HepG2 (cell line): ENCODE data around the gene FBXL4. TPM values are rescaled to one million over a fixed set of nuclear protein-coding genes. Genes with fewer than 3 reads are reported as not detected.

ENCODE experiments used
- CHD4 ChIP-seq: fragments of 200-600 bp; sonication (generic); IDR thresholded peaks from 2 replicates; pipeline ENCODE4 v1.7.0; 2017; ENCODE audit warnings: mild to moderate bottlenecking, low read length, borderline replicate concordance
- HNRNPUL1 ChIP-seq: fragments of 200-400 bp; formaldehyde crosslinking; IDR thresholded peaks from 2 replicates; pipeline ENCODE4 v1.6.1; 2017; ENCODE audit warnings: low read depth, mild to moderate bottlenecking, low read length, moderate library complexity
- NAIF1 ChIP-seq: sonication (generic); formaldehyde crosslinking; IDR thresholded peaks from 2 replicates; pipeline ENCODE4 v1.5.0; 2020; ENCODE audit warnings: mild to moderate bottlenecking, missing genetic modification reagents, borderline replicate concordance
- POGZ ChIP-seq: sonication (generic); formaldehyde crosslinking; IDR thresholded peaks from 2 replicates; pipeline ENCODE4 v1.4.0; 2020; ENCODE audit warnings: mild to moderate bottlenecking, missing genetic modification reagents
- POLR2A ChIP-seq, 2 experiments: IDR thresholded peaks; 2 replicates each; pipeline ENCODE4 v1.6.1; 2011; ENCODE audit warnings: low read depth in 2 of 2, low read length in 2 of 2, mild to moderate bottlenecking in 1 of 2, moderate library complexity in 1 of 2; ENCODE audit not compliant: insufficient read depth in 1 of 2
- SPEN ChIP-seq: sonication (generic); formaldehyde crosslinking; IDR thresholded peaks from 2 replicates; pipeline ENCODE4 v1.5.1; 2020; ENCODE audit warnings: low read depth, mild to moderate bottlenecking, missing genetic modification reagents
- SYNCRIP ChIP-seq: fragments of 200-400 bp; formaldehyde crosslinking; IDR thresholded peaks from 2 replicates; pipeline ENCODE4 v1.6.1; 2018; ENCODE audit warnings: mild to moderate bottlenecking, low read depth, low read length; ENCODE audit not compliant: insufficient read depth
- polyA plus RNA-seq, 8 experiments: library from polyadenylated mRNA; depleted of rRNA in 3 of 8; stranded (reverse) in 7 of 8; unstranded in 1 of 8; fragments of >200 nt; fragmentation: Illumina TruSeq in 4 of 8; extraction: Trizol in 4 of 8; gene quantifications; 2 replicates each; pipeline versions ENCODE4 v1.2.1 to v1.2.3, GENCODE V29; 2011 to 2016; ENCODE audit warnings: low read depth in 4 of 8, missing spikeins in 1 of 8, mixed read lengths in 1 of 8; ENCODE audit not compliant: insufficient read depth in 1 of 8
- total RNA-seq, 5 experiments: library from RNA; depleted of rRNA; stranded (reverse); fragments of >200 nt; fragmentation: Illumina TruSeq; extraction: Trizol; gene quantifications; 2 replicates each; pipeline ENCODE4 v1.2.3, GENCODE V29; 2016; ENCODE audit warnings: low read depth in 1 of 5
- TF ChIP-seq, protein P1 (sequence below): sonication (generic); formaldehyde crosslinking; IDR thresholded peaks from 2 replicates; pipeline ENCODE4 v1.4.0; 2020; ENCODE audit warnings: mild to moderate bottlenecking, missing genetic modification reagents
- TF ChIP-seq, protein P2 (sequence below): sonication (generic); formaldehyde crosslinking; conservative IDR thresholded peaks from 2 replicates; pipeline ENCODE4 v1.4.0; 2020; ENCODE audit warnings: mild to moderate bottlenecking, missing genetic modification reagents, moderate library complexity
- TF ChIP-seq, protein P3 (sequence below): sonication (generic); formaldehyde crosslinking; IDR thresholded peaks from 2 replicates; pipeline ENCODE4 v1.5.0; 2020; ENCODE audit warnings: mild to moderate bottlenecking, missing genetic modification reagents
- TF ChIP-seq, protein P4 (sequence below): sonication (generic); formaldehyde crosslinking; conservative IDR thresholded peaks from 2 replicates; pipeline ENCODE4 v1.4.0; 2020; ENCODE audit warnings: missing genetic modification reagents
- TF ChIP-seq, protein P5 (sequence below): sonication (generic); formaldehyde crosslinking; IDR thresholded peaks from 2 replicates; pipeline ENCODE4 v1.8.1; 2023; ENCODE audit warnings: missing genetic modification reagents, inconsistent platforms, borderline replicate concordance

Gene FBXL4
- total and polyA plus RNA-seq, 2 of the 13 experiments (the other 11 are each of a cell fraction or from before 2014, with no cell fraction given) = 13.2 to 17.6 TPM

DNA sequence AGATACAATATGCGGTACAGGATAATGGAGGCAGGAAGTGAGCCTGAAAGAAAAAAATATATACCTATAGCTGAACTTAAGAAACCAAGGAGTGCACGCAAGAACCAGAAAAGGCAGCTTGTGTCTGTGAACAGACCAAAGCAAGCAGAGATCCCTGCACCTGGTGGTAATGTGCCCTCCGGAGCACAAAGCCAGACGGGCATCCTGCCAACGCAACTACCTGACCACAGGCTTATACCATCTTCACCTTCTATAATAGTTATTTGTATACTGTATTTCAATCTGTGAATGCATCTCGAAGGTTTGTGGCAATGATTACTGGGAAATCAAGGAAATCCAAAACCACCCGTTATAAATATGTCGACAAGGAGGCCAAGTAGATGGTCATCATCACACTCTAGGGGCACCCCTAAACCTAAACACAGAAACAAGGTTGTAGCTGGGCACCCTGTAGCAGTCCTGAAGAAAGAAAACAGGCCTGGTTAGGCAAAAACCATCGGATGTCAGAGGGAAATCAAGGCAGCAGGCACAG, 801 bp downstream of the FBXL4 start (continued):
- TF ChIP-seq, protein P1, sequence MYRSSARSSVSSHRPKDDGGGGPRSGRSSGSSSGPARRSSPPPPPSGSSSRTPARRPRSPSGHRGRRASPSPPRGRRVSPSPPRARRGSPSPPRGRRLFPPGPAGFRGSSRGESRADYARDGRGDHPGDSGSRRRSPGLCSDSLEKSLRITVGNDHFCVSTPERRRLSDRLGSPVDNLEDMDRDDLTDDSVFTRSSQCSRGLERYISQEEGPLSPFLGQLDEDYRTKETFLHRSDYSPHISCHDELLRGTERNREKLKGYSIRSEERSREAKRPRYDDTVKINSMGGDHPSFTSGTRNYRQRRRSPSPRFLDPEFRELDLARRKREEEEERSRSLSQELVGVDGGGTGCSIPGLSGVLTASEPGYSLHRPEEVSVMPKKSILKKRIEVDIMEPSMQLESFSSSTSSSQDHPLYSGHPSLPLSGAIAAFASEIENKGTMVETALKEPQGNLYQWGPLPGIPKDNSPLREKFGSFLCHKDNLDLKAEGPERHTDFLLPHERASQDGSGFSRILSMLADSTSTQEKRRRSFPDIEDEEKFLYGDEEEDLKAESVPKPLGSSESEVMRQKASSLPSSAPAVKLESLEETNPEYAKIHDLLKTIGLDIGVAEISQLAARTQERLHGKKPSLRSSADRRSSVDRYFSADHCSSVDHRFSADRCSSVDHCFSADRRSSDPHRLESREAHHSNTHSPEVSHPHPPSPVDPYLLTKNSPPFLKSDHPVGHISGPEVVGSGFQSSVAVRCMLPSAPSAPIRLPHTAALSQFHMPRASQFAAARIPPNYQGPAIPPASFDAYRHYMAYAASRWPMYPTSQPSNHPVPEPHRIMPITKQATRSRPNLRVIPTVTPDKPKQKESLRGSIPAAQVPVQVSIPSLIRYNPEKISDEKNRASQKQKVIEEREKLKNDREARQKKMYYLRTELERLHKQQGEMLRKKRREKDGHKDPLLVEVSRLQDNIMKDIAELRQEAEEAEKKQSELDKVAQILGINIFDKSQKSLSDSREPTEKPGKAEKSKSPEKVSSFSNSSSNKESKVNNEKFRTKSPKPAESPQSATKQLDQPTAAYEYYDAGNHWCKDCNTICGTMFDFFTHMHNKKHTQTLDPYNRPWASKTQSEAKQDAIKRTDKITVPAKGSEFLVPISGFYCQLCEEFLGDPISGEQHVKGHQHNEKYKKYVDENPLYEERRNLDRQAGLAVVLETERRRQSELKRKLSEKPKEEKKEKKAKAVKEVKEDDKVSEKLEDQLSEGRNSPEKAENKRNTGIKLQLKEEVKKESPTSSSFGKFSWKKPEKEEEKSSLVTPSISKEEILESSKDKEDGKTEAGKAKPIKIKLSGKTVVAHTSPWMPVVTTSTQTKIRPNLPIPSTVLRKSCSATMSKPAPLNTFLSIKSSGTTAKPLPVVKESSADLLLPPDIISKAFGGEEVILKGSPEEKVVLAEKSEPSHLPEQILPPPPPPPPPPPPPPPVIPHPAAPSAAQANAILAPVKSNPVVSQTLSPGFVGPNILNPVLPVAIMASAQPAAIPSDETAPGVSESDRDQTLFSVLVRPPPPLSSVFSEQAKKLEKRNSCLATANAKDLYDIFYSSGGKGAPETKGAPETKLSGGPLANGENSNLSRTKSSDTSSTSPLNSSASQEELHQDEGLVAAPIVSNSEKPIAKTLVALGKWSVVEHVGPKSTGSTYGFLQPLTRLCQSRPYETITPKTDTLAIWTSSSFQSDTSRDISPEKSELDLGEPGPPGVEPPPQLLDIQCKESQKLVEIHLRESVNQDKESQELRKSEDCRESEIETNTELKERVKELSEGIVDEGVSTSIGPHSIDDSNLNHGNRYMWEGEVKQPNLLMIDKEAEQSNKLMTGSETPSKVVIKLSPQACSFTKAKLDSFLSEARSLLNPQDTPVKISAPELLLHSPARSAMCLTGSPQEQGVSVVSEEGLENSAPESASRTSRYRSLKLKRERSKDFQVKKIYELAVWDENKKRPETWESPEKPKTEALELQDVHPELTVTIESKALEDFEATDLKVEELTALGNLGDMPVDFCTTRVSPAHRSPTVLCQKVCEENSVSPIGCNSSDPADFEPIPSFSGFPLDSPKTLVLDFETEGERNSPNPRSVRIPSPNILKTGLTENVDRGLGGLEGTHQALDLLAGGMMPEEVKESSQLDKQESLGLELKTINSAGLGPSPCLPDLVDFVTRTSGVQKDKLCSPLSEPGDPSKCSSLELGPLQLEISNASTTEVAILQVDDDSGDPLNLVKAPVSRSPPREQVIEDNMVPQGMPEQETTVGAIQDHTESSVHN (CRISPR knock-in tag) = no peak
- no peak for TF ChIP-seq SPEN (CRISPR knock-in tag)
- TF ChIP-seq NAIF1 (CRISPR knock-in tag) = no peak; the same call in 1 of the 2 replicates
- no peak for TF ChIP-seq HNRNPUL1
- TF ChIP-seq POLR2A (IDR thresholded peaks at IDR 0.05; ENCODE audit: insufficient read depth in 1 of 2, low read depth in 2 of 2, low read length in 2 of 2) = 0 out of 4 replicates have a peak, but pooled peaks of 1 of the 2 experiments have one; percentile 44
- TF ChIP-seq, protein P2, sequence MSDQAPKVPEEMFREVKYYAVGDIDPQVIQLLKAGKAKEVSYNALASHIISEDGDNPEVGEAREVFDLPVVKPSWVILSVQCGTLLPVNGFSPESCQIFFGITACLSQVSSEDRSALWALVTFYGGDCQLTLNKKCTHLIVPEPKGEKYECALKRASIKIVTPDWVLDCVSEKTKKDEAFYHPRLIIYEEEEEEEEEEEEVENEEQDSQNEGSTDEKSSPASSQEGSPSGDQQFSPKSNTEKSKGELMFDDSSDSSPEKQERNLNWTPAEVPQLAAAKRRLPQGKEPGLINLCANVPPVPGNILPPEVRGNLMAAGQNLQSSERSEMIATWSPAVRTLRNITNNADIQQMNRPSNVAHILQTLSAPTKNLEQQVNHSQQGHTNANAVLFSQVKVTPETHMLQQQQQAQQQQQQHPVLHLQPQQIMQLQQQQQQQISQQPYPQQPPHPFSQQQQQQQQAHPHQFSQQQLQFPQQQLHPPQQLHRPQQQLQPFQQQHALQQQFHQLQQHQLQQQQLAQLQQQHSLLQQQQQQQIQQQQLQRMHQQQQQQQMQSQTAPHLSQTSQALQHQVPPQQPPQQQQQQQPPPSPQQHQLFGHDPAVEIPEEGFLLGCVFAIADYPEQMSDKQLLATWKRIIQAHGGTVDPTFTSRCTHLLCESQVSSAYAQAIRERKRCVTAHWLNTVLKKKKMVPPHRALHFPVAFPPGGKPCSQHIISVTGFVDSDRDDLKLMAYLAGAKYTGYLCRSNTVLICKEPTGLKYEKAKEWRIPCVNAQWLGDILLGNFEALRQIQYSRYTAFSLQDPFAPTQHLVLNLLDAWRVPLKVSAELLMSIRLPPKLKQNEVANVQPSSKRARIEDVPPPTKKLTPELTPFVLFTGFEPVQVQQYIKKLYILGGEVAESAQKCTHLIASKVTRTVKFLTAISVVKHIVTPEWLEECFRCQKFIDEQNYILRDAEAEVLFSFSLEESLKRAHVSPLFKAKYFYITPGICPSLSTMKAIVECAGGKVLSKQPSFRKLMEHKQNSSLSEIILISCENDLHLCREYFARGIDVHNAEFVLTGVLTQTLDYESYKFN (CRISPR knock-in tag) = no peak
- TF ChIP-seq SYNCRIP = no peak
- no peak for TF ChIP-seq CHD4
- no peak for TF ChIP-seq POGZ (CRISPR knock-in tag)
- TF ChIP-seq, protein P3, sequence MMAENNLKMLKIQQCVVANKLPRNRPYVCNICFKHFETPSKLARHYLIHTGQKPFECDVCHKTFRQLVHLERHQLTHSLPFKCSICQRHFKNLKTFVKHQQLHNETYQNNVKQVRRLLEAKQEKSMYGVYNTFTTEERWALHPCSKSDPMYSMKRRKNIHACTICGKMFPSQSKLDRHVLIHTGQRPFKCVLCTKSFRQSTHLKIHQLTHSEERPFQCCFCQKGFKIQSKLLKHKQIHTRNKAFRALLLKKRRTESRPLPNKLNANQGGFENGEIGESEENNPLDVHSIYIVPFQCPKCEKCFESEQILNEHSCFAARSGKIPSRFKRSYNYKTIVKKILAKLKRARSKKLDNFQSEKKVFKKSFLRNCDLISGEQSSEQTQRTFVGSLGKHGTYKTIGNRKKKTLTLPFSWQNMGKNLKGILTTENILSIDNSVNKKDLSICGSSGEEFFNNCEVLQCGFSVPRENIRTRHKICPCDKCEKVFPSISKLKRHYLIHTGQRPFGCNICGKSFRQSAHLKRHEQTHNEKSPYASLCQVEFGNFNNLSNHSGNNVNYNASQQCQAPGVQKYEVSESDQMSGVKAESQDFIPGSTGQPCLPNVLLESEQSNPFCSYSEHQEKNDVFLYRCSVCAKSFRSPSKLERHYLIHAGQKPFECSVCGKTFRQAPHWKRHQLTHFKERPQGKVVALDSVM (CRISPR knock-in tag) = no peak
- TF ChIP-seq, protein P4, sequence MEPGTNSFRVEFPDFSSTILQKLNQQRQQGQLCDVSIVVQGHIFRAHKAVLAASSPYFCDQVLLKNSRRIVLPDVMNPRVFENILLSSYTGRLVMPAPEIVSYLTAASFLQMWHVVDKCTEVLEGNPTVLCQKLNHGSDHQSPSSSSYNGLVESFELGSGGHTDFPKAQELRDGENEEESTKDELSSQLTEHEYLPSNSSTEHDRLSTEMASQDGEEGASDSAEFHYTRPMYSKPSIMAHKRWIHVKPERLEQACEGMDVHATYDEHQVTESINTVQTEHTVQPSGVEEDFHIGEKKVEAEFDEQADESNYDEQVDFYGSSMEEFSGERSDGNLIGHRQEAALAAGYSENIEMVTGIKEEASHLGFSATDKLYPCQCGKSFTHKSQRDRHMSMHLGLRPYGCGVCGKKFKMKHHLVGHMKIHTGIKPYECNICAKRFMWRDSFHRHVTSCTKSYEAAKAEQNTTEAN (CRISPR knock-in tag) = peak; percentile 65; the same call in 1 of the 2 replicates
- TF ChIP-seq, protein P5, sequence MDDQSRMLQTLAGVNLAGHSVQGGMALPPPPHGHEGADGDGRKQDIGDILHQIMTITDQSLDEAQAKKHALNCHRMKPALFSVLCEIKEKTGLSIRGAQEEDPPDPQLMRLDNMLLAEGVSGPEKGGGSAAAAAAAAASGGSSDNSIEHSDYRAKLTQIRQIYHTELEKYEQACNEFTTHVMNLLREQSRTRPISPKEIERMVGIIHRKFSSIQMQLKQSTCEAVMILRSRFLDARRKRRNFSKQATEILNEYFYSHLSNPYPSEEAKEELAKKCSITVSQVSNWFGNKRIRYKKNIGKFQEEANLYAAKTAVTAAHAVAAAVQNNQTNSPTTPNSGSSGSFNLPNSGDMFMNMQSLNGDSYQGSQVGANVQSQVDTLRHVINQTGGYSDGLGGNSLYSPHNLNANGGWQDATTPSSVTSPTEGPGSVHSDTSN (CRISPR knock-in tag) = 0 out of 2 replicates have a peak, but pooled peaks have one; percentile 39
